Panc1 (cell line): Measurements from ENCODE around the gene UACA. TPM values are rescaled to one million over a fixed set of nuclear protein-coding genes. Genes with fewer than 3 reads are reported as not detected.

Source experiments
- ATAC-seq: fragments of 200-7000 bp; cut with Tn5 transposase; 2 replicates; pipeline ENCODE4 v1.9.1; 2020; ENCODE audit warnings: mild to moderate bottlenecking, moderate library complexity
- BruUV-seq: library from RNA; stranded (reverse); fragments of 400-500 nt; replicated peaks from 2 replicates; lab custom pipeline; 2021; lab: Mats Ljungman, UMichigan
- CTCF ChIA-PET: fragments of 300-600 bp; sonication (Branson Sonifier 250); formaldehyde crosslinking; loops from one replicate; lab custom pipeline; 2022; ENCODE audit warnings: antibody characterized with exemption; lab: Charles Lee
- POLR2A ChIA-PET: fragments of 300-600 bp; sonication (Branson Sonifier 250); formaldehyde crosslinking; loops from one replicate; lab custom pipeline; 2022; ENCODE audit warnings: antibody characterized with exemption; lab: Charles Lee
- DNase-seq: peaks from one replicate; pipeline ENCODE4 v3.0.0-alpha.2; 2010; ENCODE audit warnings: low read depth, low spot score
- H3K27ac ChIP-seq: 2 replicates; pipeline ENCODE4 v1.5.1; 2011; ENCODE audit warnings: mild to moderate bottlenecking, low read length, inconsistent platforms
- H3K27me3 ChIP-seq: fragments of 200-500 bp; sonication (Bioruptor generic); 2 replicates; pipeline ENCODE4 v1.6.0; 2014; ENCODE audit warnings: low read length, inconsistent platforms; ENCODE audit not compliant: control insufficient read depth, insufficient read depth
- H3K36me3 ChIP-seq: fragments of 200-500 bp; sonication (Bioruptor generic); 2 replicates; pipeline ENCODE4 v1.5.1; 2014; ENCODE audit warnings: inconsistent platforms, mild to moderate bottlenecking, low read length, moderate library complexity; ENCODE audit not compliant: control insufficient read depth, insufficient read depth
- H3K4me1 ChIP-seq: 2 replicates; pipeline ENCODE4 v1.5.1; 2011; ENCODE audit warnings: inconsistent platforms, mild to moderate bottlenecking, low read length, moderate library complexity; ENCODE audit not compliant: control insufficient read depth, insufficient read depth
- H3K4me3 ChIP-seq, 2 experiments: 2 replicates each; pipeline ENCODE4 v1.5.1; 2011 to 2012; ENCODE audit warnings: low read depth in 2 of 2, low read length in 2 of 2, mild to moderate bottlenecking in 2 of 2, inconsistent platforms in 1 of 2, moderate library complexity in 1 of 2
- H3K9me3 ChIP-seq: fragments of 200-500 bp; sonication (Bioruptor generic); 2 replicates; pipeline ENCODE4 v1.5.1; 2014; ENCODE audit warnings: low read depth, mild to moderate bottlenecking, inconsistent platforms, low read length, moderate library complexity; ENCODE audit not compliant: control insufficient read depth, insufficient read depth
- POLR2AphosphoS5 ChIP-seq: IDR thresholded peaks from 2 replicates; pipeline ENCODE4 v1.6.1; 2012; ENCODE audit warnings: mild to moderate bottlenecking, low read depth, low read length, moderate library complexity
- TCF7L2 ChIP-seq: IDR thresholded peaks from 2 replicates; pipeline ENCODE4 v1.6.1; 2011; ENCODE audit warnings: mild to moderate bottlenecking, low read depth, low read length, inconsistent platforms
- in situ Hi-C: cut with HindIII; loops from 2 replicates; pipeline ENCODE4 v1.10.0; 2016; ENCODE audit warnings: low sequenced_read_pairs, low pct_unique_long_range_greater_than_20kb
- intact Hi-C: fragments of 100-400 bp; cut with micrococcal nuclease; formaldehyde crosslinking; loops from one replicate; pipeline ENCODE4 v1.10.0; 2022; ENCODE audit not compliant: unreplicated experiment
- total RNA-seq: library from RNA; stranded (reverse); gene quantifications from one replicate; pipeline ENCODE4 v1.2.1, GENCODE V29; 2021; ENCODE audit not compliant: unreplicated experiment
- TF ChIP-seq, protein P1 (sequence below), 2 experiments: IDR thresholded peaks; 2 replicates each; pipeline ENCODE4 v1.6.1; 2011 to 2012; ENCODE audit warnings: low read depth in 2 of 2, control low read depth in 1 of 2, low read length in 1 of 2, mild to moderate bottlenecking in 1 of 2, moderate library complexity in 1 of 2; ENCODE audit not compliant: insufficient read depth in 1 of 2
- TF ChIP-seq, protein P2 (sequence below): fragments of 450-650 bp; IDR thresholded peaks from 2 replicates; pipeline ENCODE4 v1.5.1; 2017; ENCODE audit warnings: mild to moderate bottlenecking

UACA gene
- total RNA-seq, 1 experiment from 2014 or later: 303 TPM

DNA sequence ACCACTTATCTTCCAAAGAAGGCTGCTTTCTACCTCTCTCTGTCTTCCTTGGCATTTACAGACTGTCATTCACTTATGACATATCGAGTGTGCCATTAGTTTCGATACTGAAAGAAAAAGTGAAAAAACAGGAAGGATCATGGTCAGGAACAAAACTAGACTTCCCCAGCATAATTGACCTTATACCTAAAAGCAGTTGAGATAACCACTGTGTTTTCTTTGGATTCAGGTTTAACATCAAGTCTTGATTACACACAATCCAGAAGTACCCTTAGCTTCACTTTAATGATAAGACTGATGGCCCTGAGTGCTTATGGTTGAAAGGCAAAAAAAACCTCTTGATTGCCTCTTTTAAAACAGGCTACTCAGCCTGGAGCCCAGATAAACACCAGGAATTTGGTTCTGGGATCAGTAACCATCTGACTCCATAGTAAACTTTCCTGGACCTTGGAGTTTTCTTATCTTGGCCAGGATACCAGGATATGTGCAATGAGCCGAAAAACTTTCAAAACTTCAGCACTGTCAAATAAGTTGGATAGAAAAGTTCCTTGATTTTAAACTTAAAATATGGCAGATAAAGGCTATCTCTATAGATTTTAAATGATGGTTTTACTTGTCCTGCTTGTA is 5.0 kb upstream of the UACA start:
- no peak overlapping the region for H3K4me3 ChIP-seq
- ATAC-seq (no peak), DNase-seq (no peak)
- peaks cover 55% of the 10 kb centered on the region for H3K4me1 ChIP-seq
- H3K27ac ChIP-seq: peak overlapping the region; percentile 91
- CTCF ChIA-PET: no interaction called here
- POLR2A ChIA-PET: interaction anchor here (0.6 kb wide), 1 partner anchor 25 kb away, joined by 4 read pairs; no protein-coding TSS in a partner anchor
- no TSS peak for BruUV-seq
- intact Hi-C loops: no loop called here
- H3K27me3 ChIP-seq: no peaks in the 10 kb centered on the region
- H3K9me3 ChIP-seq: no peaks in the 10 kb centered on the region
- in situ Hi-C loops: no loop called here
- H3K36me3 ChIP-seq: no peaks in the 10 kb centered on the region
- TF ChIP-seq, protein P1, sequence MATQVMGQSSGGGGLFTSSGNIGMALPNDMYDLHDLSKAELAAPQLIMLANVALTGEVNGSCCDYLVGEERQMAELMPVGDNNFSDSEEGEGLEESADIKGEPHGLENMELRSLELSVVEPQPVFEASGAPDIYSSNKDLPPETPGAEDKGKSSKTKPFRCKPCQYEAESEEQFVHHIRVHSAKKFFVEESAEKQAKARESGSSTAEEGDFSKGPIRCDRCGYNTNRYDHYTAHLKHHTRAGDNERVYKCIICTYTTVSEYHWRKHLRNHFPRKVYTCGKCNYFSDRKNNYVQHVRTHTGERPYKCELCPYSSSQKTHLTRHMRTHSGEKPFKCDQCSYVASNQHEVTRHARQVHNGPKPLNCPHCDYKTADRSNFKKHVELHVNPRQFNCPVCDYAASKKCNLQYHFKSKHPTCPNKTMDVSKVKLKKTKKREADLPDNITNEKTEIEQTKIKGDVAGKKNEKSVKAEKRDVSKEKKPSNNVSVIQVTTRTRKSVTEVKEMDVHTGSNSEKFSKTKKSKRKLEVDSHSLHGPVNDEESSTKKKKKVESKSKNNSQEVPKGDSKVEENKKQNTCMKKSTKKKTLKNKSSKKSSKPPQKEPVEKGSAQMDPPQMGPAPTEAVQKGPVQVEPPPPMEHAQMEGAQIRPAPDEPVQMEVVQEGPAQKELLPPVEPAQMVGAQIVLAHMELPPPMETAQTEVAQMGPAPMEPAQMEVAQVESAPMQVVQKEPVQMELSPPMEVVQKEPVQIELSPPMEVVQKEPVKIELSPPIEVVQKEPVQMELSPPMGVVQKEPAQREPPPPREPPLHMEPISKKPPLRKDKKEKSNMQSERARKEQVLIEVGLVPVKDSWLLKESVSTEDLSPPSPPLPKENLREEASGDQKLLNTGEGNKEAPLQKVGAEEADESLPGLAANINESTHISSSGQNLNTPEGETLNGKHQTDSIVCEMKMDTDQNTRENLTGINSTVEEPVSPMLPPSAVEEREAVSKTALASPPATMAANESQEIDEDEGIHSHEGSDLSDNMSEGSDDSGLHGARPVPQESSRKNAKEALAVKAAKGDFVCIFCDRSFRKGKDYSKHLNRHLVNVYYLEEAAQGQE (IDR thresholded peaks at IDR 0.05; ENCODE audit: insufficient read depth in 1 of 2, low read depth in 2 of 2, low read length in 1 of 2): 0 out of 4 replicates have a peak, but pooled peaks of 1 of the 2 experiments have one; percentile 8
- TF ChIP-seq TCF7L2: no peak

DNA sequence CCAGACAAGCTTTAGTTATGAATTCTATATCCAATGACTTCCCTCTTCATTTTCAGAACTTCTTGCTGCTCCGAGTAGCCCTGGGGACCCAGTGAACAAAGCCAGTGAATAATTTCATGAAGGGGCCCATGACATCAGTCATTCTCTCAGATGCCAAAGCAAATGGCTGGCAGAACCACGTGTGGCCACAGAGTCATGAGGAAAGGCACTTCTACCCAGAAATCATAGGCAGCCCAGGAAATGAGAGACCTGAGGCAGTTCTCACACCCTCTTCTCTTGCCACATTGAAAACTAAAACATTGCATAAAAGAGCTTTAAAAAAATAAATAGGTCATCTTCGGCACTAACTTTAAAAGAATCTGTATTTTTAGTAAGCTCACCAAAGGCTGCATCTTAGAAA is 4.3 kb upstream of the UACA start:
- no peak overlapping the region for H3K4me3 ChIP-seq
- TF ChIP-seq TCF7L2 (no peak), POLR2AphosphoS5 (no peak)
- TF ChIP-seq, protein P2, sequence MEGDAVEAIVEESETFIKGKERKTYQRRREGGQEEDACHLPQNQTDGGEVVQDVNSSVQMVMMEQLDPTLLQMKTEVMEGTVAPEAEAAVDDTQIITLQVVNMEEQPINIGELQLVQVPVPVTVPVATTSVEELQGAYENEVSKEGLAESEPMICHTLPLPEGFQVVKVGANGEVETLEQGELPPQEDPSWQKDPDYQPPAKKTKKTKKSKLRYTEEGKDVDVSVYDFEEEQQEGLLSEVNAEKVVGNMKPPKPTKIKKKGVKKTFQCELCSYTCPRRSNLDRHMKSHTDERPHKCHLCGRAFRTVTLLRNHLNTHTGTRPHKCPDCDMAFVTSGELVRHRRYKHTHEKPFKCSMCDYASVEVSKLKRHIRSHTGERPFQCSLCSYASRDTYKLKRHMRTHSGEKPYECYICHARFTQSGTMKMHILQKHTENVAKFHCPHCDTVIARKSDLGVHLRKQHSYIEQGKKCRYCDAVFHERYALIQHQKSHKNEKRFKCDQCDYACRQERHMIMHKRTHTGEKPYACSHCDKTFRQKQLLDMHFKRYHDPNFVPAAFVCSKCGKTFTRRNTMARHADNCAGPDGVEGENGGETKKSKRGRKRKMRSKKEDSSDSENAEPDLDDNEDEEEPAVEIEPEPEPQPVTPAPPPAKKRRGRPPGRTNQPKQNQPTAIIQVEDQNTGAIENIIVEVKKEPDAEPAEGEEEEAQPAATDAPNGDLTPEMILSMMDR: no peak
- TF ChIP-seq, protein P1 (IDR thresholded peaks at IDR 0.05; ENCODE audit: insufficient read depth in 1 of 2, low read depth in 2 of 2, low read length in 1 of 2): 0 out of 4 replicates have a peak, but pooled peaks of 1 of the 2 experiments have one; percentile 7
- H3K36me3 ChIP-seq: no peaks in the 10 kb centered on the region; the same call in 1 of the 2 replicates
- ChIA-PET CTCF (no interaction called here), POLR2A (no interaction called here)
- no peaks in the 10 kb centered on the region for H3K27me3 ChIP-seq
- intact Hi-C loops: no loop called here
- in situ Hi-C loops: no loop called here
- ATAC-seq (no peak), DNase-seq (no peak)
- no TSS peak for BruUV-seq
- H3K4me1 ChIP-seq: peaks cover 55% of the 10 kb centered on the region
- peak overlapping the region; percentile 91 for H3K27ac ChIP-seq
- H3K9me3 ChIP-seq: no peaks in the 10 kb centered on the region
